ENCODE measurements around the gene PSME1.

Gene PSME1

GRCh38 chr14:24116128-24116814 lies 19.7 kb upstream of the PSME1 start:
- H3K9me3 ChIP-seq (ENCODE audit: control insufficient read depth, low read length) = no peaks in the 10 kb centered on the region
- no peak for DNase-seq
- H3K4me1 ChIP-seq (ENCODE audit: control insufficient read depth, insufficient read depth, low read length, poor library complexity, severe bottlenecking) = peaks cover 12% of the 10 kb centered on the region
- H3K36me3 ChIP-seq (ENCODE audit: control insufficient read depth, insufficient read depth, low read length) = peaks cover 35% of the 10 kb centered on the region
- peak overlapping the region; percentile 69 for H3K4me3 ChIP-seq (ENCODE audit: insufficient read depth, low read depth, low read length, poor library complexity, severe bottlenecking)
- peak overlapping the region; percentile 98 for H3K27ac ChIP-seq (ENCODE audit: insufficient read depth, low read length, poor library complexity, severe bottlenecking)
- no peaks in the 10 kb centered on the region for H3K27me3 ChIP-seq (replicated peaks; ENCODE audit: control insufficient read depth, insufficient read depth, low read length, poor library complexity, severe bottlenecking)

- no peak overlapping the region for H3K4me3 ChIP-seq (ENCODE audit: insufficient read depth, low read depth, low read length, poor library complexity, severe bottlenecking)
- H3K27me3 ChIP-seq (replicated peaks; ENCODE audit: control insufficient read depth, insufficient read depth, low read length, poor library complexity, severe bottlenecking) = no peaks in the 10 kb centered on the region
- H3K27ac ChIP-seq (ENCODE audit: insufficient read depth, low read length, poor library complexity, severe bottlenecking) = peak overlapping the region; percentile 29
- H3K4me1 ChIP-seq (ENCODE audit: control insufficient read depth, insufficient read depth, low read length, poor library complexity, severe bottlenecking) = peaks cover 12% of the 10 kb centered on the region
- no peak for DNase-seq
- H3K36me3 ChIP-seq (ENCODE audit: control insufficient read depth, insufficient read depth, low read length) = peaks cover 41% of the 10 kb centered on the region
- H3K9me3 ChIP-seq (ENCODE audit: control insufficient read depth, low read length) = no peaks in the 10 kb centered on the region
Measured at GRCh38 chr14:24117179-24117578, 18.8 kb upstream of the PSME1 start.

GRCh38 chr14:24119691-24120090 lies 16.3 kb upstream of the PSME1 start:
- no peak overlapping the region for H3K27ac ChIP-seq (ENCODE audit: insufficient read depth, low read length, poor library complexity, severe bottlenecking)
- H3K4me1 ChIP-seq (ENCODE audit: control insufficient read depth, insufficient read depth, low read length, poor library complexity, severe bottlenecking) = peaks cover 12% of the 10 kb centered on the region
- DNase-seq = no peak
- H3K27me3 ChIP-seq (replicated peaks; ENCODE audit: control insufficient read depth, insufficient read depth, low read length, poor library complexity, severe bottlenecking) = no peaks in the 10 kb centered on the region
- no peak overlapping the region for H3K4me3 ChIP-seq (ENCODE audit: insufficient read depth, low read depth, low read length, poor library complexity, severe bottlenecking)
- H3K36me3 ChIP-seq (ENCODE audit: control insufficient read depth, insufficient read depth, low read length) = peaks cover 65% of the 10 kb centered on the region
- H3K9me3 ChIP-seq (ENCODE audit: control insufficient read depth, low read length) = no peaks in the 10 kb centered on the region

- H3K27me3 ChIP-seq (replicated peaks; ENCODE audit: control insufficient read depth, insufficient read depth, low read length, poor library complexity, severe bottlenecking) = no peaks in the 10 kb centered on the region
- H3K4me3 ChIP-seq (ENCODE audit: insufficient read depth, low read depth, low read length, poor library complexity, severe bottlenecking) = no peak overlapping the region
- no peak overlapping the region for H3K27ac ChIP-seq (ENCODE audit: insufficient read depth, low read length, poor library complexity, severe bottlenecking)
- no peaks in the 10 kb centered on the region for H3K9me3 ChIP-seq (ENCODE audit: control insufficient read depth, low read length)
- DNase-seq = no peak
- H3K36me3 ChIP-seq (ENCODE audit: control insufficient read depth, insufficient read depth, low read length) = peaks cover 65% of the 10 kb centered on the region
- H3K4me1 ChIP-seq (ENCODE audit: control insufficient read depth, insufficient read depth, low read length, poor library complexity, severe bottlenecking) = peaks cover 3% of the 10 kb centered on the region
Measured at GRCh38 chr14:24121210-24121609, 14.8 kb upstream of the PSME1 start.

GRCh38 chr14:24122416-24122815 lies 13.6 kb upstream of the PSME1 start:
- Histone ChIP-seq H3K36me3 (ENCODE audit: control insufficient read depth, insufficient read depth, low read length) (peaks cover 65% of the 10 kb centered on the region), H3K4me3 (ENCODE audit: insufficient read depth, low read depth, low read length, poor library complexity, severe bottlenecking) (no peak overlapping the region), H3K9me3 (ENCODE audit: control insufficient read depth, low read length) (no peaks in the 10 kb centered on the region), H3K27me3 (replicated peaks; ENCODE audit: control insufficient read depth, insufficient read depth, low read length, poor library complexity, severe bottlenecking) (no peaks in the 10 kb centered on the region), H3K4me1 (ENCODE audit: control insufficient read depth, insufficient read depth, low read length, poor library complexity, severe bottlenecking) (no peaks in the 10 kb centered on the region), H3K27ac (ENCODE audit: insufficient read depth, low read length, poor library complexity, severe bottlenecking) (no peak overlapping the region)
- DNase-seq = no peak

- H3K9me3 ChIP-seq (ENCODE audit: control insufficient read depth, low read length) = no peaks in the 10 kb centered on the region
- no peaks in the 10 kb centered on the region for H3K27me3 ChIP-seq (replicated peaks; ENCODE audit: control insufficient read depth, insufficient read depth, low read length, poor library complexity, severe bottlenecking)
- H3K4me3 ChIP-seq (ENCODE audit: insufficient read depth, low read depth, low read length, poor library complexity, severe bottlenecking) = no peak overlapping the region
- H3K36me3 ChIP-seq (ENCODE audit: control insufficient read depth, insufficient read depth, low read length) = peaks cover 62% of the 10 kb centered on the region
- DNase-seq = no peak
- no peak overlapping the region for H3K27ac ChIP-seq (ENCODE audit: insufficient read depth, low read length, poor library complexity, severe bottlenecking)
- H3K4me1 ChIP-seq (ENCODE audit: control insufficient read depth, insufficient read depth, low read length, poor library complexity, severe bottlenecking) = no peaks in the 10 kb centered on the region
Measured at GRCh38 chr14:24122898-24123297, 13.1 kb upstream of the PSME1 start.

- no peak for DNase-seq
- Histone ChIP-seq H3K9me3 (ENCODE audit: control insufficient read depth, low read length) (no peaks in the 10 kb centered on the region), H3K4me1 (ENCODE audit: control insufficient read depth, insufficient read depth, low read length, poor library complexity, severe bottlenecking) (no peaks in the 10 kb centered on the region), H3K36me3 (ENCODE audit: control insufficient read depth, insufficient read depth, low read length) (peaks cover 53% of the 10 kb centered on the region), H3K27me3 (replicated peaks; ENCODE audit: control insufficient read depth, insufficient read depth, low read length, poor library complexity, severe bottlenecking) (no peaks in the 10 kb centered on the region), H3K27ac (ENCODE audit: insufficient read depth, low read length, poor library complexity, severe bottlenecking) (no peak overlapping the region), H3K4me3 (ENCODE audit: insufficient read depth, low read depth, low read length, poor library complexity, severe bottlenecking) (no peak overlapping the region)
Measured at GRCh38 chr14:24123424-24124417, 12.3 kb upstream of the PSME1 start.

- Histone ChIP-seq H3K4me1 (ENCODE audit: control insufficient read depth, insufficient read depth, low read length, poor library complexity, severe bottlenecking) (peaks cover 2% of the 10 kb centered on the region), H3K4me3 (ENCODE audit: insufficient read depth, low read depth, low read length, poor library complexity, severe bottlenecking) (no peak overlapping the region), H3K9me3 (ENCODE audit: control insufficient read depth, low read length) (no peaks in the 10 kb centered on the region), H3K36me3 (ENCODE audit: control insufficient read depth, insufficient read depth, low read length) (peaks cover 24% of the 10 kb centered on the region), H3K27ac (ENCODE audit: insufficient read depth, low read length, poor library complexity, severe bottlenecking) (no peak overlapping the region), H3K27me3 (replicated peaks; ENCODE audit: control insufficient read depth, insufficient read depth, low read length, poor library complexity, severe bottlenecking) (no peaks in the 10 kb centered on the region)
- no peak for DNase-seq
Measured at GRCh38 chr14:24126939-24127338, 9.1 kb upstream of the PSME1 start.

GRCh38 chr14:24127673-24128072 lies 8.3 kb upstream of the PSME1 start:
- Histone ChIP-seq H3K9me3 (ENCODE audit: control insufficient read depth, low read length) (no peaks in the 10 kb centered on the region), H3K4me1 (ENCODE audit: control insufficient read depth, insufficient read depth, low read length, poor library complexity, severe bottlenecking) (peaks cover 10% of the 10 kb centered on the region), H3K27ac (ENCODE audit: insufficient read depth, low read length, poor library complexity, severe bottlenecking) (no peak overlapping the region), H3K36me3 (ENCODE audit: control insufficient read depth, insufficient read depth, low read length) (peaks cover 19% of the 10 kb centered on the region), H3K27me3 (replicated peaks; ENCODE audit: control insufficient read depth, insufficient read depth, low read length, poor library complexity, severe bottlenecking) (no peaks in the 10 kb centered on the region), H3K4me3 (ENCODE audit: insufficient read depth, low read depth, low read length, poor library complexity, severe bottlenecking) (no peak overlapping the region)
- DNase-seq = no peak

GRCh38 chr14:24129410-24129998 lies 6.5 kb upstream of the PSME1 start:
- H3K4me1 ChIP-seq (ENCODE audit: control insufficient read depth, insufficient read depth, low read length, poor library complexity, severe bottlenecking) = peaks cover 15% of the 10 kb centered on the region
- H3K9me3 ChIP-seq (ENCODE audit: control insufficient read depth, low read length) = no peaks in the 10 kb centered on the region
- no peak overlapping the region for H3K27ac ChIP-seq (ENCODE audit: insufficient read depth, low read length, poor library complexity, severe bottlenecking)
- H3K27me3 ChIP-seq (replicated peaks; ENCODE audit: control insufficient read depth, insufficient read depth, low read length, poor library complexity, severe bottlenecking) = no peaks in the 10 kb centered on the region
- no peak overlapping the region for H3K4me3 ChIP-seq (ENCODE audit: insufficient read depth, low read depth, low read length, poor library complexity, severe bottlenecking)
- DNase-seq = no peak
- peaks cover under 1% of the 10 kb centered on the region for H3K36me3 ChIP-seq (ENCODE audit: control insufficient read depth, insufficient read depth, low read length)

Data from effector memory CD4-positive, alpha-beta T cell (primary cell).